Activated naive CD4-positive, alpha-beta T cell treated with anti-CD3 and anti-CD28 coated beads, Interleukin-2, amount 50 U/mL, for 24 hours (primary cell): ENCODE measurements around the gene PHEX.

ENCODE experiments used
- H3K27ac Mint-ChIP-seq: one replicate; pipeline ENCODE4 v1.8.0; 2021; ENCODE audit warnings: mild to moderate bottlenecking, mixed read lengths
- H3K27me3 Mint-ChIP-seq: one replicate; pipeline ENCODE4 v1.8.0; 2021; ENCODE audit warnings: mixed read lengths
- H3K36me3 Mint-ChIP-seq: one replicate; pipeline ENCODE4 v1.8.0; 2021; ENCODE audit warnings: mixed read lengths
- H3K4me1 Mint-ChIP-seq: one replicate; pipeline ENCODE4 v1.8.0; 2021; ENCODE audit warnings: mixed read lengths
- H3K4me3 Mint-ChIP-seq: one replicate; pipeline ENCODE4 v1.8.0; 2021; ENCODE audit warnings: mild to moderate bottlenecking, mixed read lengths
- H3K9me3 Mint-ChIP-seq: one replicate; pipeline ENCODE4 v1.8.0; 2021; ENCODE audit warnings: mixed read lengths

Gene PHEX

DNA sequence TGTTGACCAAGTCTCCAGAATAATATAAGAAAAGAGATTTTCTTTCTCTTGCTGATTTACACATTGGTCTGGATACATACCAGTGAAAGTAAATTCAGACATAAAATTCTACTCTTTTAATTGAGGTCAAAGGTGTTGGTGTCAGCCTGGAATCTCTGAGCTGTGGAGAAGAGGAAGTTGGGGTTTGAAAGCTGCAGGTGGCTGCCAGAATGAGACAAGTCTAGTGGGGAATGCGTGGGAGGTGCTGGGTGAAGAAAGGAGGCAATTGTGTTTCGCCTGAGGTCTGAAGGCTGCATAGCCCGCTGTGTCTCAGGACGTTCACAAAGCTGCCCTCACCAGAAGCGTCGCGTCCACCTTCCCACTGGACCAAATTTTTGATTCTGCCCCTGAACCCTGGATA is 31.2 kb downstream of the PHEX start:
- H3K36me3 Mint-ChIP-seq: no peaks in the 10 kb centered on the region

DNA sequence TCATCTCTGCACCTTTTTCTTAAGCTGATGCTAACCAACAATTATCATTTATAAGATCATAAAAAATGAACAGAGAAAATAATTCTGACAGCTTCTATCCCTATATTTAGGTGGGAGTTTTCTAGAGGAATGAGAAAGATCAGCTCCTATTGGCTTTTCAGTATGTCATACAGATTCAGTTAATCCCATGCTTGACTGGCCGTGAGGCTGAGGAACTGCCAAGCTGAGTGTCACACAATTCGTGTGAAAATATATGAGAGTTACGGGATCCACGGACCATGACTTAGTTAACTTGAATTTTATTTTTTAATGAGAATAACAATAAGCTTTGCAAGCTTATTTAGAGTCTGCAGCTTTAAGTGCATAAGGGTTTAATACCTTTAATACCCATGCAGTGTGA is 37.5 kb downstream of the PHEX start:
- Mint-ChIP-seq H3K27me3 (no peaks in the 10 kb centered on the region), H3K4me1 (peaks cover 6% of the 10 kb centered on the region), H3K9me3 (no peaks in the 10 kb centered on the region), H3K36me3 (no peaks in the 10 kb centered on the region), H3K27ac (no peak overlapping the region), H3K4me3 (no peak overlapping the region)

More for the DNA sequence above, 31.2 kb downstream of the PHEX start:
- Mint-ChIP-seq H3K4me1 (peaks cover 59% of the 10 kb centered on the region), H3K27me3 (no peaks in the 10 kb centered on the region), H3K9me3 (no peaks in the 10 kb centered on the region), H3K4me3 (peak overlapping the region; percentile 49), H3K27ac (peak overlapping the region; percentile 84)

DNA sequence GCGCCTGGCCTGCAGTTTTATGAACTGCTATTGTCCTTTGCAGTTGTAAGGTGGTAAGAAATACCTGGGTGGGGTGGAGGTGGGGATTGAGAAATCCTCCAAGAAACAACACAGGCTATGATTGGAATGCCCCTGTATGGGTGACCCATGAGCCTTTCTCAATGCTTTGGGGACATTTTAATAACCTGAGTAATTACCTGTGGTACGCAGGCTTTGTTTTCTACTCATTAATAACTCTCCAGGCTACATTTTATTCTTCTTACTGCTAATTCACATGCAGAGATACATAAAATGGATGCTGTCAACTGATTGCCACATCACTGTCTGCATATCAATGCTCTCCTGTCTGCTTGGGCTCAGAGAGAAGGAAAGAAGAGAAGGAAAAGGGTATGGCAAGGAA is 41.8 kb downstream of the PHEX start:
- Mint-ChIP-seq H3K9me3 (no peaks in the 10 kb centered on the region), H3K36me3 (peaks cover 1% of the 10 kb centered on the region), H3K27ac (no peak overlapping the region), H3K4me3 (no peak overlapping the region), H3K4me1 (no peaks in the 10 kb centered on the region), H3K27me3 (no peaks in the 10 kb centered on the region)

DNA sequence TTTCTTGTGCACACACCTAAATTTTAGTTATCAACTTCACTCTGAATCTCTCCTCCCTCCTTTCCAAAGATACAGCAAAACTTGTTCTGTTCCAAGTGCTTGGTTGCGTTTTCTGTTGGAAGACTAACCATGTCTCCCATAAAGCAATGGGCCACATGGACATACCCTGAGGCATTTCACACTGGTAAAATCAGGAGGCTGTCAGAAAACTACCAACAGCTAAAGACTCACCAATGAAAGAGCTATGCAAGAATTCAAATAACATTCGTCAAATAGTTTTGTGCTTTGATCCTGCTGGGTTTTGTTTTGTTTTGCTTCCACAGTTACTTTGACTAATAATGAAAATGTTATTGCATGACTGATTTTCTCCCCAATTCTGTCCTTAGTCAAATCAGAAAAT is 46.0 kb downstream of the PHEX start:
- Mint-ChIP-seq H3K4me1 (peaks cover 7% of the 10 kb centered on the region), H3K27ac (peak overlapping the region; percentile 69), H3K27me3 (no peaks in the 10 kb centered on the region), H3K36me3 (peaks cover 1% of the 10 kb centered on the region), H3K9me3 (no peaks in the 10 kb centered on the region), H3K4me3 (no peak overlapping the region)

DNA sequence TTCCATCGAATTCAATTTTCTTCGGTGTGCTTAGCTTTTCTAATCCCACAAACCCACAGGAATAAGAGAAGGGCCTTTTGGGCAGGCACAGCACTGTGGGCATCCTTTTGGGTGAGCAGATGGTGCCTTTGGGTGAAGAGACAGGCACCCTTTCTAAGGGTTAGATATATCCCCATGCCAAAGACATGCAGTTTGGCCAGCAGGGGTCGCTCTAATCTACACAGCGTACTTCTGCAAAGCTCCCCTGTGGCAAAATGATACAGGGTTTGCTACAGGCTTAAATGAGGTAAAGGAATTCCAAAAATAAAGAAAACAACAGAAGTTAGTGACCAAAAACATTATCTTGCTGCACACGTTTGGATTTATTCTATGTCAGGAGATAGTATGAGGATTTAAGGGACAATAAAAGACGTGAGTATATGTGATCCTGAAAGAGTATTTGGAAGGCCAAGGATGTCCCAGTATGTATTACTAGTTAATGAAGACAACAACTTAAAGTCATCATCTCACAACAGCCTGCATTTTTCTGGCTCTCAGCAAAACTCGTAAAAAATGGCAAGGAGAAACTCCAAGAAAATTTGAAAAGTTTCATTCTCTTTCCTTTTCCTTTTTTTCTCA is 49.5 kb downstream of the PHEX start:
- H3K9me3 Mint-ChIP-seq: no peaks in the 10 kb centered on the region
- no peak overlapping the region for H3K4me3 Mint-ChIP-seq
- peaks cover 1% of the 10 kb centered on the region for H3K36me3 Mint-ChIP-seq

DNA sequence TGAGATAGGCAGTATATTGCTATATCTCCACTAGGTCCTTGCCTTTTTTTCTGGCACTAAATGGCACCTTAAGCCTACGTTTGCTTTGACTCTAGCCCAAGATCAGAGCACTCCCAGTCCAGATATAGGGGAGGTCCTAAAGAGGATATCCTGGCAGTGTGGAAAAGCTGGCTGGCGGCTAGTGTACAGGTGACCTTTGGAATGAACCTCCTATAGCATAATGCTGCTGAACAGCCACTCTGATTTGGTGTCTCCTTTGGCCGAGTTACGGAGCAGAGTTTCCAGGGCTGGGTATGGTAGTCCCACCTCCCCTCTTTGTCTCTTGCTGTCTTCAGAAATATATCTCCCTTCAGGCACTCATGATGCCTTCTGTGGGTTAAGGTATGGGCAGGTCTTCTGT is 53.9 kb downstream of the PHEX start:
- H3K4me1 Mint-ChIP-seq: peaks cover 22% of the 10 kb centered on the region
- no peaks in the 10 kb centered on the region for H3K27me3 Mint-ChIP-seq
- peaks cover 7% of the 10 kb centered on the region for H3K36me3 Mint-ChIP-seq
- H3K27ac Mint-ChIP-seq: no peak overlapping the region
- no peaks in the 10 kb centered on the region for H3K9me3 Mint-ChIP-seq
- H3K4me3 Mint-ChIP-seq: no peak overlapping the region

More for the DNA sequence above, 49.5 kb downstream of the PHEX start:
- Mint-ChIP-seq H3K27me3 (no peaks in the 10 kb centered on the region), H3K4me1 (peaks cover 7% of the 10 kb centered on the region), H3K27ac (no peak overlapping the region)

DNA sequence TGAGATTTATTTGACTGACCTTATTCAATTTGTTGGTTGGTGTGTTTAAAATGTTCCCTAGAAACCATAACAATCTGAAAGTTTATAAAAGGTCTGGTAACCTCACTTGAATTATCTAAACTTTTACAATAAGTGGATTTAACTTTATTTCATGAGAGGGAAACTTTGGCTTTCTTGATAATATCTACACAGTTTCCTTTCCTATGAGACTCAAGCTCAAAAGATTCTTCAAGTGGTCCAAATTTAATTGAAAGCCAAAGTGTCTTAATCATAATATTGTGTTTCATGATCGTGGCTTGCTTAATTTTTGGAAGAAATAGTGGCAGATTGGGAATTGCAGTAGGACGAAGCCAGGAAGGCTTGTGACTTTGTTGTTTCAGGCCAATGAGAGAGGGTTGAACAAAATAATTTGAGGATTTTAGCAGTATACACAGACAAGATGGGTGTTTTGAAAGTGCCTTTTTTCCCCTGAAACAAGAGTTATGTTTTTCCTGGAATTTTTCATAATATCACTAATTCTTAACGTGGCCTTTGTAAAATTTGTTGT is 55.0 kb downstream of the PHEX start:
- Mint-ChIP-seq H3K4me1 (peaks cover 22% of the 10 kb centered on the region), H3K27ac (peak overlapping the region; percentile 68), H3K9me3 (peaks cover 6% of the 10 kb centered on the region), H3K27me3 (no peaks in the 10 kb centered on the region), H3K36me3 (peaks cover 9% of the 10 kb centered on the region), H3K4me3 (peak overlapping the region; percentile 19)

DNA sequence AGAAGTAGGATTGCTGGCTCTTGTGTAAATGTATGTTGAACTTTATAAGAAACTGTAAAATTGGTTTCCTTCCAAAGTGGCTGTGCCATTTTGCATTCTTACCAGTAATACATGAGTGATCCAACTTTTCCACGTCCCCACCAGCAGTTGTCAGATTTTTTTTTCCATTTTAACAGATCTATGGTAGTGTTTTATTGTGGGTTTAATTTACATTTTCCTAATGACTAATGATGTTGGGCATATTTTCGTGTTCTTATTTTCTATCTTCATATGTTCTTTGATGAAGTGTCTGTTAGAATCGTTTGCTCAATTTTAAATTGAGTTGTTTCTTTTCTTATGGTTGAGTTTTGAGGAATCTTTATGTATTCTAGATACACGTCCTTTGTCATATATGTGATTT is 56.2 kb downstream of the PHEX start:
- H3K27ac Mint-ChIP-seq: peak overlapping the region; percentile 96
- peak overlapping the region; percentile 70 for H3K4me3 Mint-ChIP-seq
- peaks cover 22% of the 10 kb centered on the region for H3K4me1 Mint-ChIP-seq
- H3K36me3 Mint-ChIP-seq: peaks cover 9% of the 10 kb centered on the region
- no peaks in the 10 kb centered on the region for H3K27me3 Mint-ChIP-seq
- H3K9me3 Mint-ChIP-seq: peaks cover 6% of the 10 kb centered on the region

DNA sequence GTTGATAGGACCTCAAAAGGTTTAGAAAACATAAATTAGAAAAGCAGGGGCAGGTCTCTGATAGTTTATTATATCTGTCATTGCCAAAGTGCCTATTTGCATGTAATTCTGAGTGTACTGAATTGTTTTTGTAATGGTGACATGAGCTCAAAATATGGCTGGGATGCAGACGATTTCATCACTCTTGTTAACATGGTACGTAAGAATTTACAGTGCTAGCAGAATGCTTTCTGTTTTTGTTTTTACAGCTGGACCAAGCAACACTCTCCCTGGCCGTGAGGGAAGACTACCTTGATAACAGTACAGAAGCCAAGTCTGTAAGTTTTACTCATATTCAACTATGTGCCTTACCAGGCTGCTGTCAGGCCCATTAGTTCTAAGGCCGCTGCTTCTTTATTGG is 58.1 kb downstream of the PHEX start:
- Mint-ChIP-seq H3K27me3 (no peaks in the 10 kb centered on the region), H3K4me3 (peak overlapping the region; percentile 87), H3K27ac (peak overlapping the region; percentile 65), H3K36me3 (peaks cover 11% of the 10 kb centered on the region), H3K4me1 (peaks cover 22% of the 10 kb centered on the region), H3K9me3 (peaks cover 6% of the 10 kb centered on the region)

DNA sequence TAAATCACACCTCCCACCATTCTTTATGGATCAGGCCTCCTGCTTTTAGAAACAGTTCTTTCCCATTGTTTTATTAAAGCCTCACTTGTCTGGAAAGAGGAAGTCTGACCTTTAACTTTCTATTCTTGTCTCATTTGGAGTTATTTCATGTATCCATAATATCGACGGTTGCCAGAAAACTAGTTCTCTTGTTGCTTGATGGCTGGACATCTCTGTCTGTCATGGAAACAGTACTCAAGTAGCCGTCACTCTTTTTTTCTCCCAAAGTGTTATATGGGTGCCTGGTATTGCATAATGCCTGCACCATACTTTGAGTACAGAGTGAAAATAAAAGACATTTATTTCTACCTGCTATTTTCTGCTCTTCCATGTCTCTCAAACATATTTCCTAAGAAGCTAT is 61.4 kb downstream of the PHEX start:
- peaks cover 7% of the 10 kb centered on the region for H3K36me3 Mint-ChIP-seq
- H3K27me3 Mint-ChIP-seq: no peaks in the 10 kb centered on the region
- H3K4me3 Mint-ChIP-seq: no peak overlapping the region
- H3K4me1 Mint-ChIP-seq: peaks cover 10% of the 10 kb centered on the region
- H3K9me3 Mint-ChIP-seq: peaks cover 6% of the 10 kb centered on the region
- no peak overlapping the region for H3K27ac Mint-ChIP-seq

DNA sequence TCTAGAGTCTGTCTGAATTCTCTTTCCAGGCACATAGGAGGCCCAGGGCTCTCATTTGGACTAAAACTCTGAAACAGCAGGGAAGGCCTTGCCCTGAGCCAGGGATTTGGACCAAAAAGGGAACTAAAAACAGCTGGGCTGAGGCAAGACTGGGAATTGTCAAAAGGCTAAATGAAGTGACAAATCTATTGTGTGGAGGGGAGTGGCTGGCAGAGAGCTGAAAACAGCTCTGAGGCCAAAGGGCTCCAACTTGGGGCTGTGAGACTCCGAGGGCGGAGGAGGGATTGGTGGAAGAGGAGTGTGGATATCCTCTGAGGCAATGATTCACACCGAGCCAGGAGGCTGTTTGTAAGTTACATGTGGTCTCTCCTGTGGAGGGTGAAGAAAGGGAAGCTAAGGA is 63.2 kb downstream of the PHEX start:
- H3K4me3 Mint-ChIP-seq: no peak overlapping the region
- no peaks in the 10 kb centered on the region for H3K27me3 Mint-ChIP-seq
- peaks cover 6% of the 10 kb centered on the region for H3K9me3 Mint-ChIP-seq
- H3K36me3 Mint-ChIP-seq: peaks cover 5% of the 10 kb centered on the region
- peak overlapping the region; percentile 76 for H3K27ac Mint-ChIP-seq
- peaks cover 6% of the 10 kb centered on the region for H3K4me1 Mint-ChIP-seq

DNA sequence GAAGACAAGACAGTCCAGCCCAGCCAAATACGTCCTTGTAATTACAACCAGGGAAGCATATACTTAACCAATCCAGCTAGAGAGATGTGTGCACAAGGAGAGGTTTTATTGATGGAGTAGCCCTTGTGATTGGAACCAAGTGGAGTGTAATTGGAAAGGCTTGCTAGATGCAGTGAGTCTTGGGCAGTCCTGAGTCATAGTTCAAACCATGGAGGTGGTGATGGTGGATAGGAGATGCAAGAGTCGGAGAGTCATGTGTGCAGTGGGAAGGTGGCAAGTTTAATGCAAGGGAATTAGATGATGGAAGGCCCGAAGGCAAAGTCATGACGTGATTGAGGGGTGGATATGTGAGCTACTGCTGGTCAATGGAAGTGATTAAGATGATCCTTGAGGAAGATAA is 63.7 kb downstream of the PHEX start:
- Mint-ChIP-seq H3K9me3 (peaks cover 6% of the 10 kb centered on the region), H3K4me1 (peaks cover 6% of the 10 kb centered on the region), H3K27ac (no peak overlapping the region), H3K36me3 (peaks cover 3% of the 10 kb centered on the region), H3K27me3 (no peaks in the 10 kb centered on the region), H3K4me3 (no peak overlapping the region)

DNA sequence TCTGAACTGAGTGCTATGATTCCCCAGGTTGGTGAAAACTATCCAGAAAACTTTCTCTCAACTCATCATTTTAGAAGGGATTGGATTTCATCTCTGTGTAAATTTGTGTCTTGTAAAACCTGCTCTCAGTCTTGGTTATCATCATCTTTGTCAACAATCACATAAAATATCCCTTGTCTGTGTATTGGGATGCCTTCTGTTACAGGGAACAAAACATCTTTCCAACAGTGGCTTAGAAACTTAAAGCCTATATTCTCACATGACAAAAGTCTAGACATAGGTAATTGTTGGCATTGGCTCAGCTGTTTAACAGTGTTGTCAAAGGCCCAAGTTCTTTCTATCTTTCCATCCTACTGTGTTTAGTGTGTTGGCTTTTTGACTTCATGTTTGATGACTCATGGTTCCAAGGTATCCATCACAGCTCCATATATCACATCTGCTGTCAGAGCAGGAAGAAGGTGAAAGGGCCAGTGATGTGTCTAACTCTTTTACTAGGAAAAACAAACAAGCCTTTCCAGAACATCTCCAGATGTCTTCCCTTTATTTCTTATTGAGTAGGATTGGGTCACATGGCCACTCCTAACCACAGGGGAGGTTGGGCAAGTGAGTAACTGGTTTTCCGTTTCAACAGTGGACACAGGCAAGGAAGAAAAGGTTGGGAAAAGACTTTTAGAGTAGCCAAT is 65.0 kb downstream of the PHEX start:
- H3K9me3 Mint-ChIP-seq: no peaks in the 10 kb centered on the region
- no peaks in the 10 kb centered on the region for H3K4me1 Mint-ChIP-seq
- H3K27me3 Mint-ChIP-seq: no peaks in the 10 kb centered on the region
- H3K4me3 Mint-ChIP-seq: no peak overlapping the region
- peak overlapping the region; percentile 51 for H3K27ac Mint-ChIP-seq
- peaks cover 1% of the 10 kb centered on the region for H3K36me3 Mint-ChIP-seq

DNA sequence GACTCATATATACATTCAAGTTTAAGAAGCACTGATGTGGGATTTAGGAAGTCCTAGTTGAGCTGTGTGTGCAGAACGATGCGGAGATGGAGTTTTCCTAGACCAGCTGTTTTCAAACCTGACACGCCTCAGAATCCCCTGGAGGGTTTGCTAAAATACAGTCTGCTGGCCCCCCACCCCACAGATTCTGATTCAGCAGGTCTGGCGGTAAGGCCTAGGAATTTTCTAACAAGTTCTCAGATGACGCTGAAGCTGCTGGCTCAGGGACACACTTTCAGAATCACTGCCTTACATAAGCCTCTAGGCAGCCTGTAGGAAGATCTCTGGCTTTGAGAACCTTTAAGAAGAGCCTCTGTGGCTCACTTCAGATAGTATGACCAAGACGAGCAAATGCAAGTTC is 73.1 kb downstream of the PHEX start:
- no peak overlapping the region for H3K27ac Mint-ChIP-seq
- no peaks in the 10 kb centered on the region for H3K36me3 Mint-ChIP-seq
- H3K4me3 Mint-ChIP-seq: no peak overlapping the region
- H3K27me3 Mint-ChIP-seq: no peaks in the 10 kb centered on the region
- H3K4me1 Mint-ChIP-seq: no peaks in the 10 kb centered on the region
- no peaks in the 10 kb centered on the region for H3K9me3 Mint-ChIP-seq

DNA sequence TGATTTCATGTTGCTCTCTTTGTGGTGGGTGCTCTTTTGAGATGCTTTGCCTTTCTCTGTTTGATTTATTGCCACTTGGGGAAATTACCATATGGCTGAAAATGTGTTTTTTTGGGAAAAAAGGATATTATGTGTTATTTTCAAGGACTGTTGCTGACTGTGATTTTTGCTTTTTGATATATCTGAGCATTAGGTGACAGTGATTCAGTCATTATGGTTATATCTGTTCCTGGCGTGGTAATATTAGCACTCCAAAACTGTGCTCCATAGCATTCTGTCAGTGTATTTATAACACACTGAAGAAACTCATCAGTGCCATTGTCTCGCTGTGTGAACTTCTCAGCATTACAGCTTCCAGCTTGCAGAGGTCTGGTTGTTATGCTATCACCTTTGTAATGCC is 73.8 kb downstream of the PHEX start:
- H3K36me3 Mint-ChIP-seq: no peaks in the 10 kb centered on the region
- H3K4me1 Mint-ChIP-seq: no peaks in the 10 kb centered on the region
- no peaks in the 10 kb centered on the region for H3K9me3 Mint-ChIP-seq
- H3K4me3 Mint-ChIP-seq: no peak overlapping the region
- H3K27ac Mint-ChIP-seq: no peak overlapping the region
- H3K27me3 Mint-ChIP-seq: no peaks in the 10 kb centered on the region

DNA sequence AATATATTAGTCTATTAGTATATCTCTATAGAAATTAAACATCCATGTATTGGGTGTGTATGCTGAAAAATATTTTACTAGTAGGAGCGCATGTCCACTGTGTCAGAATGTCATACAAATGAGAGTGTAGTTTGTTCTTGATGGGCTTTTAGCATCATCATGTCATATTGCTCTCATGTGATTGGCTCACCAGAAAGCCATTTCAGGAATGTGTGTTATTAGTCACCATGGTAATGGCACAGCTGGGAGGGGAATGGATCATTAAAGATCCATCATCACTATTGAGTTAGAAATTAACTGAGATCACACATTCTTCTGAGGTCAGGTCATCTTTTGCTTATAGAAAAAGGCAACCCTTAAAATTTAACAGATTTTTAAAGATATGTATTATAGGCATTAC is 77.3 kb downstream of the PHEX start:
- Mint-ChIP-seq H3K36me3 (no peaks in the 10 kb centered on the region), H3K27me3 (no peaks in the 10 kb centered on the region), H3K4me1 (no peaks in the 10 kb centered on the region), H3K4me3 (no peak overlapping the region), H3K27ac (no peak overlapping the region), H3K9me3 (no peaks in the 10 kb centered on the region)
